ENCODE measurements around the gene PAPPA2.

Gene PAPPA2

GRCh38 chr1:176838276-176838995 is 375.5 kb downstream of the PAPPA2 start:
- Histone ChIP-seq H2AFZ (ENCODE audit: low read depth, low read length, severe bottlenecking) (no peak overlapping the region), H3K36me3 (ENCODE audit: low read length) (no peaks in the 10 kb centered on the region), H3K27ac (ENCODE audit: low read depth, low read length) (no peak overlapping the region), H3K4me3 (ENCODE audit: insufficient read depth, low read length, poor library complexity, severe bottlenecking) (no peak overlapping the region), H4K20me1 (ENCODE audit: low read depth, low read length) (no peaks in the 10 kb centered on the region), H3F3A (ENCODE audit: insufficient read depth) (no peaks in the 10 kb centered on the region), H3K27me3 (ENCODE audit: low read length) (no peaks in the 10 kb centered on the region), H3K9ac (ENCODE audit: low read length) (no peak overlapping the region), H3K9me3 (ENCODE audit: insufficient read depth, low read length) (no peaks in the 10 kb centered on the region), H3K4me2 (ENCODE audit: low read depth, low read length, poor library complexity, severe bottlenecking) (no peak overlapping the region), H3K79me2 (ENCODE audit: insufficient read depth, low read length) (no peaks in the 10 kb centered on the region), H3K9me2 (replicated peaks; ENCODE audit: insufficient read depth, low read length) (no peaks in the 10 kb centered on the region)
- TF ChIP-seq CTCF (IDR thresholded peaks at IDR 0.05; ENCODE audit: insufficient read depth, low read length, poor library complexity, severe bottlenecking) = no peak
- no peak for TF ChIP-seq EZH2phosphoT487 (conservative IDR thresholded peaks at IDR 0.05; ENCODE audit: low read length)

DNA sequence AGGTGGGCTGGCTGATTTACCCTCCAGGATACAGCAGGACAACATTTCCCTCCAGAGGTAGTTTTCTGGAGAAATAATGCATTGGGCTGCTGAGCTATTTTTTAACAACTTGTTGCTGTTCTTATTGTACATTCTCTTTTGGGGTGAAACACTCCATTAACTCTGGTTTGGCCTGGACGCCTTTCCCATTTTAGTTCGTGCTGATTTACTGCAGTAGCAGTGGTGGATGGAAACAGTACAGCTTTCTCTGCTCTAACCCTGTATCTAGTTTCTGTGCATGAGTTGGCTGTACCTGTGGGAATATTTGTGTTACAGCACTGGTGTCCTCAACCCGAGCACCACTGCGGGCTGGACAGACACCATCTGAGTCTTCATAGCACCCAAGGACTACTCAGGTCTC is 376.2 kb downstream of the PAPPA2 start:
- H3K79me2 ChIP-seq (ENCODE audit: insufficient read depth, low read length) = no peaks in the 10 kb centered on the region
- H3K27me3 ChIP-seq (ENCODE audit: low read length) = no peaks in the 10 kb centered on the region
- no peaks in the 10 kb centered on the region for H3K9me3 ChIP-seq (ENCODE audit: insufficient read depth, low read length)
- no peaks in the 10 kb centered on the region for H3K36me3 ChIP-seq (ENCODE audit: low read length)
- no peak overlapping the region for H3K4me2 ChIP-seq (ENCODE audit: low read depth, low read length, poor library complexity, severe bottlenecking)
- TF ChIP-seq CTCF (IDR thresholded peaks at IDR 0.05; ENCODE audit: insufficient read depth, low read length, poor library complexity, severe bottlenecking) (no peak), EZH2phosphoT487 (conservative IDR thresholded peaks at IDR 0.05; ENCODE audit: low read length) (no peak)
- H2AFZ ChIP-seq (ENCODE audit: low read depth, low read length, severe bottlenecking) = no peak overlapping the region
- no peaks in the 10 kb centered on the region for H3F3A ChIP-seq (ENCODE audit: insufficient read depth)
- no peaks in the 10 kb centered on the region for H4K20me1 ChIP-seq (ENCODE audit: low read depth, low read length)
- no peak overlapping the region for H3K4me3 ChIP-seq (ENCODE audit: insufficient read depth, low read length, poor library complexity, severe bottlenecking)
- no peak overlapping the region for H3K9ac ChIP-seq (ENCODE audit: low read length)
- no peak overlapping the region for H3K27ac ChIP-seq (ENCODE audit: low read depth, low read length)
- no peaks in the 10 kb centered on the region for H3K9me2 ChIP-seq (replicated peaks; ENCODE audit: insufficient read depth, low read length)

DNA sequence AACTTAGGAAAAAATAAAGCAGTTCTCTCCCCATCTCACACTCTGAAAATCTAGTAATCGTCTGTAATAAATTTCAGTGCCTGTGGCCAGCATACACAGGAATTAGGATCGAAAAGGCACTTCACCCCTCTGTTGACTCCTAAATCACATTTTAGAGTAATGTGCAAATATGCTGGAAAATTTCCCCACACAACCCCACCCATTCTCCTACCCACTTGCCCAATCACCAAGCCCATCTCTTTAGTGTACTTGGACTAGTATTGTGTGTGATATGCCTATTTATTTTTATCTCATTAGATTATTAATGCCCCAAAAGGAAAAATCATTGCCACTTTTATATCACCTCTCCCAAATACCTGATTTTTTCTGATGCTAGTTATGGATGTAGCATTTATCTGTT is 378.3 kb downstream of the PAPPA2 start:
- H3K4me2 ChIP-seq (ENCODE audit: low read depth, low read length, poor library complexity, severe bottlenecking) = no peak overlapping the region
- H3K9me3 ChIP-seq (ENCODE audit: insufficient read depth, low read length) = no peaks in the 10 kb centered on the region
- TF ChIP-seq CTCF (IDR thresholded peaks at IDR 0.05; ENCODE audit: insufficient read depth, low read length, poor library complexity, severe bottlenecking) (no peak), EZH2phosphoT487 (conservative IDR thresholded peaks at IDR 0.05; ENCODE audit: low read length) (no peak)
- H3K27ac ChIP-seq (ENCODE audit: low read depth, low read length) = no peak overlapping the region
- H3F3A ChIP-seq (ENCODE audit: insufficient read depth) = no peaks in the 10 kb centered on the region
- no peaks in the 10 kb centered on the region for H3K9me2 ChIP-seq (replicated peaks; ENCODE audit: insufficient read depth, low read length)
- H2AFZ ChIP-seq (ENCODE audit: low read depth, low read length, severe bottlenecking) = no peak overlapping the region
- no peaks in the 10 kb centered on the region for H3K36me3 ChIP-seq (ENCODE audit: low read length)
- H3K9ac ChIP-seq (ENCODE audit: low read length) = no peak overlapping the region
- H4K20me1 ChIP-seq (ENCODE audit: low read depth, low read length) = no peaks in the 10 kb centered on the region
- no peaks in the 10 kb centered on the region for H3K27me3 ChIP-seq (ENCODE audit: low read length)
- H3K79me2 ChIP-seq (ENCODE audit: insufficient read depth, low read length) = no peaks in the 10 kb centered on the region
- H3K4me3 ChIP-seq (ENCODE audit: insufficient read depth, low read length, poor library complexity, severe bottlenecking) = no peak overlapping the region
